K562 (cell line): ENCODE results near the gene ODF2. TPM values are rescaled to one million over a fixed set of nuclear protein-coding genes. Genes with fewer than 3 reads are reported as not detected.
A peak's percentile ranks its signal among the peaks of the same experiment; 100 is the strongest.

Experiments
- BRD4 ChIP-seq: fragments of 200-600 bp; sonication (generic); IDR thresholded peaks from 2 replicates; pipeline ENCODE4 v1.6.1; 2017; ENCODE audit warnings: inconsistent platforms
- CREM ChIP-seq: IDR thresholded peaks from 2 replicates; pipeline ENCODE4 v1.6.1; 2014; ENCODE audit warnings: antibody characterized with exemption, low read depth
- FOXP1 ChIP-seq: sonication (generic); formaldehyde crosslinking; IDR thresholded peaks from 2 replicates; pipeline ENCODE4 v1.8.0; 2022; ENCODE audit warnings: mild to moderate bottlenecking, missing genetic modification reagents
- MAFK ChIP-seq: IDR thresholded peaks from 2 replicates; pipeline ENCODE4 v1.6.1; 2011; ENCODE audit warnings: low read length, improper control_type of control experiment
- MTA3 ChIP-seq: fragments of 450-650 bp; formaldehyde crosslinking; IDR thresholded peaks from 2 replicates; pipeline ENCODE4 v1.6.1; 2017; ENCODE audit warnings: mild to moderate bottlenecking, borderline replicate concordance
- NRF1 ChIP-seq, 2 experiments: fragments of 450-650 bp; IDR thresholded peaks in 1 of 2; conservative IDR thresholded peaks in 1 of 2; 2 replicates each; pipeline ENCODE4 v1.6.1; 2014; ENCODE audit warnings: mild to moderate bottlenecking in 2 of 2
- SAFB2 ChIP-seq: fragments of 200-400 bp; formaldehyde crosslinking; IDR thresholded peaks from 2 replicates; pipeline ENCODE4 v1.6.1; 2018; ENCODE audit warnings: borderline replicate concordance, low read length, low read depth, moderate library complexity; ENCODE audit not compliant: severe bottlenecking
- SP2 ChIP-seq: IDR thresholded peaks from 2 replicates; pipeline ENCODE4 v1.6.1; 2011; ENCODE audit warnings: mild to moderate bottlenecking, low read depth, low read length, moderate library complexity; ENCODE audit not compliant: poor library complexity, severe bottlenecking; ENCODE audit errors: extremely low read depth
- TCF7 ChIP-seq: sonication (generic); IDR thresholded peaks from 2 replicates; pipeline ENCODE4 v1.6.1; 2016; ENCODE audit warnings: antibody characterized with exemption, borderline replicate concordance
- ZKSCAN3 ChIP-seq: fragments of 250-450 bp; sonication (Bioruptor Pico); IDR thresholded peaks from 2 replicates; pipeline ENCODE4 v1.4.0; 2020
- ZNF146 ChIP-seq: IDR thresholded peaks from one replicate; pipeline ENCODE4 v1.6.1; 2018; ENCODE audit warnings: missing compliant biosample characterization; ENCODE audit not compliant: unreplicated experiment
- ZNF431 ChIP-seq: sonication (generic); formaldehyde crosslinking; IDR thresholded peaks from 2 replicates; pipeline ENCODE4 v1.8.0; 2022; ENCODE audit warnings: mild to moderate bottlenecking, missing genetic modification reagents
- ZNF57 ChIP-seq: fragments of 450-650 bp; formaldehyde crosslinking; IDR thresholded peaks from 2 replicates; pipeline ENCODE4 v1.4.0; 2020; ENCODE audit warnings: mild to moderate bottlenecking, moderate library complexity
- ZNF717 ChIP-seq: fragments of 250-450 bp; sonication (Bioruptor Pico); IDR thresholded peaks from 2 replicates; pipeline ENCODE4 v1.5.0; 2021
- polyA plus RNA-seq, 8 experiments: library from polyadenylated mRNA; depleted of rRNA in 4 of 8; stranded (reverse) in 5 of 8; unstranded in 3 of 8; fragments of >200 nt; fragmentation: Nextera tagmentation in 2 of 8; fragmentation: Illumina TruSeq in 1 of 8; extraction: Ambion mirVana in 2 of 8; extraction: Trizol in 1 of 8; gene quantifications; 2 replicates each; pipeline versions ENCODE4 v1.2.1 to v1.2.3, GENCODE V29; 2011 to 2014; ENCODE audit warnings: inconsistent platforms in 1 of 8, missing spikeins in 1 of 8
- total RNA-seq, 7 experiments: library from RNA; depleted of rRNA in 6 of 7; stranded (reverse); fragments of >200 nt in 6 of 7; fragmentation: Illumina TruSeq in 2 of 7; extraction: Trizol in 2 of 7; gene quantifications; 2 replicates each; pipeline versions ENCODE4 v1.2.1 to v1.2.3, GENCODE V29; 2011 to 2021; ENCODE audit warnings: low replicate concordance in 1 of 7
- TF ChIP-seq, protein P1 (sequence below): sonication (generic); formaldehyde crosslinking; IDR thresholded peaks from 2 replicates; pipeline ENCODE4 v1.8.0; 2023; ENCODE audit warnings: missing genetic modification reagents, mild to moderate bottlenecking, borderline replicate concordance
- TF ChIP-seq, protein P2 (sequence below): fragments of 450-650 bp; IDR thresholded peaks from 2 replicates; pipeline ENCODE4 v1.6.1; 2016; ENCODE audit warnings: mild to moderate bottlenecking
- TF ChIP-seq, protein P3 (sequence below): fragments of 450-650 bp; IDR thresholded peaks from 2 replicates; pipeline ENCODE4 v1.6.1; 2017; ENCODE audit warnings: antibody characterized with exemption, mild to moderate bottlenecking

ODF2 gene
- total and polyA plus RNA-seq, 9 of the 15 experiments (the other 6 are each of a cell fraction or from before 2014, with no cell fraction given): 16.5 to 83.2 (median 69.7) TPM

DNA sequence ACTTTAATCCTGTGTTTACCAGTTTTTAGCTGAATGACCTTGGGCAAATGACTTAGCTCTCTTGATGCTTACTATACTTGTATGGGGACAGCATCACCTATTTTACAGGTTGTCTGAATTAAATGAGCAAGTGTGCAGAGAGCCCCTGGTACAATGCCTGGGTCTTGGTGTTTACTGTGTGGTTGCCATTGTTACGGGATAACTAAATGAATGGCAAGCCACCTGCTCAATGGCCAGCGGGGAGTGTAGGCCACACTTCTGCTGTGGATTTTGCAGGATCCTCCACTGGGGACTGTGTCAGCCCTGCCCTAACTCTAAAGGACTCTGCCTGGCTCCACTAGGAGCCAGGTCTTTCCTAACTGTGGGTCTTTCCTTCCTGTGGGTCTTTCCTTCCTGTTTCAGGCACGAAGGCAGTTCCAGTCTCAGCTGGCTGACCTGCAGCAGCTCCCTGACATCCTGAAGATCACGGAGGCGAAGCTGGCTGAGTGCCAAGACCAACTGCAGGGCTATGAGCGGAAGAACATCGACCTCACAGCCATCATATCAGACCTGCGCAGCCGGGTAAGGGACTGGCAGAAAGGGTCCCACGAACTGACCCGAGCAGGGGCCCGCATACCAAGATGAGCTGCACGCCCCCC is 38.4 kb downstream of the ODF2 start (continued):
- TF ChIP-seq, protein P1, sequence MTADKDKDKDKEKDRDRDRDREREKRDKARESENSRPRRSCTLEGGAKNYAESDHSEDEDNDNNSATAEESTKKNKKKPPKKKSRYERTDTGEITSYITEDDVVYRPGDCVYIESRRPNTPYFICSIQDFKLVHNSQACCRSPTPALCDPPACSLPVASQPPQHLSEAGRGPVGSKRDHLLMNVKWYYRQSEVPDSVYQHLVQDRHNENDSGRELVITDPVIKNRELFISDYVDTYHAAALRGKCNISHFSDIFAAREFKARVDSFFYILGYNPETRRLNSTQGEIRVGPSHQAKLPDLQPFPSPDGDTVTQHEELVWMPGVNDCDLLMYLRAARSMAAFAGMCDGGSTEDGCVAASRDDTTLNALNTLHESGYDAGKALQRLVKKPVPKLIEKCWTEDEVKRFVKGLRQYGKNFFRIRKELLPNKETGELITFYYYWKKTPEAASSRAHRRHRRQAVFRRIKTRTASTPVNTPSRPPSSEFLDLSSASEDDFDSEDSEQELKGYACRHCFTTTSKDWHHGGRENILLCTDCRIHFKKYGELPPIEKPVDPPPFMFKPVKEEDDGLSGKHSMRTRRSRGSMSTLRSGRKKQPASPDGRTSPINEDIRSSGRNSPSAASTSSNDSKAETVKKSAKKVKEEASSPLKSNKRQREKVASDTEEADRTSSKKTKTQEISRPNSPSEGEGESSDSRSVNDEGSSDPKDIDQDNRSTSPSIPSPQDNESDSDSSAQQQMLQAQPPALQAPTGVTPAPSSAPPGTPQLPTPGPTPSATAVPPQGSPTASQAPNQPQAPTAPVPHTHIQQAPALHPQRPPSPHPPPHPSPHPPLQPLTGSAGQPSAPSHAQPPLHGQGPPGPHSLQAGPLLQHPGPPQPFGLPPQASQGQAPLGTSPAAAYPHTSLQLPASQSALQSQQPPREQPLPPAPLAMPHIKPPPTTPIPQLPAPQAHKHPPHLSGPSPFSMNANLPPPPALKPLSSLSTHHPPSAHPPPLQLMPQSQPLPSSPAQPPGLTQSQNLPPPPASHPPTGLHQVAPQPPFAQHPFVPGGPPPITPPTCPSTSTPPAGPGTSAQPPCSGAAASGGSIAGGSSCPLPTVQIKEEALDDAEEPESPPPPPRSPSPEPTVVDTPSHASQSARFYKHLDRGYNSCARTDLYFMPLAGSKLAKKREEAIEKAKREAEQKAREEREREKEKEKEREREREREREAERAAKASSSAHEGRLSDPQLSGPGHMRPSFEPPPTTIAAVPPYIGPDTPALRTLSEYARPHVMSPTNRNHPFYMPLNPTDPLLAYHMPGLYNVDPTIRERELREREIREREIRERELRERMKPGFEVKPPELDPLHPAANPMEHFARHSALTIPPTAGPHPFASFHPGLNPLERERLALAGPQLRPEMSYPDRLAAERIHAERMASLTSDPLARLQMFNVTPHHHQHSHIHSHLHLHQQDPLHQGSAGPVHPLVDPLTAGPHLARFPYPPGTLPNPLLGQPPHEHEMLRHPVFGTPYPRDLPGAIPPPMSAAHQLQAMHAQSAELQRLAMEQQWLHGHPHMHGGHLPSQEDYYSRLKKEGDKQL (CRISPR knock-in tag): no peak
- TF ChIP-seq TCF7: no peak
- TF ChIP-seq ZNF431 (CRISPR knock-in tag): no peak
- no peak for TF ChIP-seq FOXP1 (CRISPR knock-in tag)
- peak; percentile 42; the same call in 1 of the 2 replicates for TF ChIP-seq CREM
- no peak for TF ChIP-seq ZNF57
- no peak for TF ChIP-seq ZKSCAN3
- no peak for TF ChIP-seq SAFB2
- 0 out of 2 replicates have a peak, but pooled peaks have one; percentile 14 for TF ChIP-seq MTA3
- TF ChIP-seq, protein P2, sequence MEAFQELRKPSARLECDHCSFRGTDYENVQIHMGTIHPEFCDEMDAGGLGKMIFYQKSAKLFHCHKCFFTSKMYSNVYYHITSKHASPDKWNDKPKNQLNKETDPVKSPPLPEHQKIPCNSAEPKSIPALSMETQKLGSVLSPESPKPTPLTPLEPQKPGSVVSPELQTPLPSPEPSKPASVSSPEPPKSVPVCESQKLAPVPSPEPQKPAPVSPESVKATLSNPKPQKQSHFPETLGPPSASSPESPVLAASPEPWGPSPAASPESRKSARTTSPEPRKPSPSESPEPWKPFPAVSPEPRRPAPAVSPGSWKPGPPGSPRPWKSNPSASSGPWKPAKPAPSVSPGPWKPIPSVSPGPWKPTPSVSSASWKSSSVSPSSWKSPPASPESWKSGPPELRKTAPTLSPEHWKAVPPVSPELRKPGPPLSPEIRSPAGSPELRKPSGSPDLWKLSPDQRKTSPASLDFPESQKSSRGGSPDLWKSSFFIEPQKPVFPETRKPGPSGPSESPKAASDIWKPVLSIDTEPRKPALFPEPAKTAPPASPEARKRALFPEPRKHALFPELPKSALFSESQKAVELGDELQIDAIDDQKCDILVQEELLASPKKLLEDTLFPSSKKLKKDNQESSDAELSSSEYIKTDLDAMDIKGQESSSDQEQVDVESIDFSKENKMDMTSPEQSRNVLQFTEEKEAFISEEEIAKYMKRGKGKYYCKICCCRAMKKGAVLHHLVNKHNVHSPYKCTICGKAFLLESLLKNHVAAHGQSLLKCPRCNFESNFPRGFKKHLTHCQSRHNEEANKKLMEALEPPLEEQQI: no peak
- no peak for TF ChIP-seq ZNF717 (CRISPR knock-in tag)
- no peak for TF ChIP-seq SP2
- TF ChIP-seq, protein P3, sequence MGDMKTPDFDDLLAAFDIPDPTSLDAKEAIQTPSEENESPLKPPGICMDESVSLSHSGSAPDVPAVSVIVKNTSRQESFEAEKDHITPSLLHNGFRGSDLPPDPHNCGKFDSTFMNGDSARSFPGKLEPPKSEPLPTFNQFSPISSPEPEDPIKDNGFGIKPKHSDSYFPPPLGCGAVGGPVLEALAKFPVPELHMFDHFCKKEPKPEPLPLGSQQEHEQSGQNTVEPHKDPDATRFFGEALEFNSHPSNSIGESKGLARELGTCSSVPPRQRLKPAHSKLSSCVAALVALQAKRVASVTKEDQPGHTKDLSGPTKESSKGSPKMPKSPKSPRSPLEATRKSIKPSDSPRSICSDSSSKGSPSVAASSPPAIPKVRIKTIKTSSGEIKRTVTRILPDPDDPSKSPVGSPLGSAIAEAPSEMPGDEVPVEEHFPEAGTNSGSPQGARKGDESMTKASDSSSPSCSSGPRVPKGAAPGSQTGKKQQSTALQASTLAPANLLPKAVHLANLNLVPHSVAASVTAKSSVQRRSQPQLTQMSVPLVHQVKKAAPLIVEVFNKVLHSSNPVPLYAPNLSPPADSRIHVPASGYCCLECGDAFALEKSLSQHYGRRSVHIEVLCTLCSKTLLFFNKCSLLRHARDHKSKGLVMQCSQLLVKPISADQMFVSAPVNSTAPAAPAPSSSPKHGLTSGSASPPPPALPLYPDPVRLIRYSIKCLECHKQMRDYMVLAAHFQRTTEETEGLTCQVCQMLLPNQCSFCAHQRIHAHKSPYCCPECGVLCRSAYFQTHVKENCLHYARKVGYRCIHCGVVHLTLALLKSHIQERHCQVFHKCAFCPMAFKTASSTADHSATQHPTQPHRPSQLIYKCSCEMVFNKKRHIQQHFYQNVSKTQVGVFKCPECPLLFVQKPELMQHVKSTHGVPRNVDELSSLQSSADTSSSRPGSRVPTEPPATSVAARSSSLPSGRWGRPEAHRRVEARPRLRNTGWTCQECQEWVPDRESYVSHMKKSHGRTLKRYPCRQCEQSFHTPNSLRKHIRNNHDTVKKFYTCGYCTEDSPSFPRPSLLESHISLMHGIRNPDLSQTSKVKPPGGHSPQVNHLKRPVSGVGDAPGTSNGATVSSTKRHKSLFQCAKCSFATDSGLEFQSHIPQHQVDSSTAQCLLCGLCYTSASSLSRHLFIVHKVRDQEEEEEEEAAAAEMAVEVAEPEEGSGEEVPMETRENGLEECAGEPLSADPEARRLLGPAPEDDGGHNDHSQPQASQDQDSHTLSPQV: 0 out of 2 replicates have a peak, but pooled peaks have one; percentile 41
- TF ChIP-seq BRD4: no peak
- no peak for TF ChIP-seq ZNF146
- TF ChIP-seq NRF1 (conservative IDR thresholded peaks at IDR 0.05 in 1 of 2, IDR thresholded peaks at IDR 0.05 in 1 of 2): peak; percentile 79 to 81
- no peak for TF ChIP-seq MAFK
